RWPE1 (cell line): ENCODE measurements around the gene ERC2.

Source experiments
- CTCF ChIA-PET: fragments of 350-600 bp; sonication (Branson Sonifier 250); formaldehyde crosslinking; extraction: SDS; loops from one replicate; lab custom pipeline; 2021; lab: Yijun Ruan, JAX
- POLR2A ChIA-PET: fragments of 400-600 bp; formaldehyde crosslinking; extraction: SDS; loops from one replicate; lab custom pipeline; 2020; ENCODE audit warnings: antibody characterized with exemption; ENCODE audit not compliant: low non-redundant PET; lab: Yijun Ruan, JAX
- DNase-seq: peaks from one replicate; pipeline ENCODE4 v3.0.0; 2012; ENCODE audit warnings: low spot score
- H3K27ac ChIP-seq: fragments of 450-650 bp; 2 replicates; pipeline ENCODE4 v1.5.1; 2017
- CTCF ChIP-seq: fragments of 450-650 bp; conservative IDR thresholded peaks from 2 replicates; pipeline ENCODE4 v1.5.1; 2017; ENCODE audit warnings: low read depth, mild to moderate bottlenecking

Gene ERC2

GRCh38 chr3:56188201-56188600 is 280.1 kb downstream of the ERC2 start:
- ChIA-PET CTCF (no interaction called here), POLR2A (no interaction called here)
- no peak for TF ChIP-seq CTCF
- no peak overlapping the region for H3K27ac ChIP-seq
- no peak for DNase-seq

- DNase-seq, result no peak
- TF ChIP-seq CTCF, result no peak
- H3K27ac ChIP-seq, result no peak overlapping the region
- ChIA-PET CTCF (no interaction called here), POLR2A (no interaction called here)
Measured at GRCh38 chr3:56187051-56187450, 281.2 kb downstream of the ERC2 start.

- ChIA-PET CTCF (interaction anchor here (0.6 kb wide), 1 partner anchor 118 kb away, joined by 4 read pairs; no protein-coding TSS in a partner anchor), POLR2A (no interaction called here)
- no peak for TF ChIP-seq CTCF
- no peak overlapping the region for H3K27ac ChIP-seq
- no peak for DNase-seq
Measured at GRCh38 chr3:56185827-56186226, 282.4 kb downstream of the ERC2 start.

- no peak for TF ChIP-seq CTCF
- ChIA-PET POLR2A (no interaction called here), CTCF (no interaction called here)
- DNase-seq, result no peak
- no peak overlapping the region for H3K27ac ChIP-seq
Measured at GRCh38 chr3:56183529-56183928, 284.7 kb downstream of the ERC2 start.

- DNase-seq, result no peak
- POLR2A ChIA-PET, result no interaction called here
- no peak overlapping the region for H3K27ac ChIP-seq
Measured at GRCh38 chr3:56180433-56180832, 287.8 kb downstream of the ERC2 start.

GRCh38 chr3:56173601-56174000 is 294.7 kb downstream of the ERC2 start:
- POLR2A ChIA-PET, result no interaction called here
- TF ChIP-seq CTCF, result no peak
- no peak overlapping the region for H3K27ac ChIP-seq
- no peak for DNase-seq
- CTCF ChIA-PET, result no interaction called here

More at GRCh38 chr3:56180433-56180832, 287.8 kb downstream of the ERC2 start:
- TF ChIP-seq CTCF, result no peak
- CTCF ChIA-PET, result no interaction called here

- TF ChIP-seq CTCF, result no peak
- CTCF ChIA-PET, result no interaction called here
- POLR2A ChIA-PET, result no interaction called here
- H3K27ac ChIP-seq, result no peak overlapping the region
- DNase-seq, result no peak
Measured at GRCh38 chr3:56164436-56164835, 303.8 kb downstream of the ERC2 start.
